ENCODE measurements around the gene RHOBTB3. TPM values are rescaled to one million over a fixed set of nuclear protein-coding genes. Genes with fewer than 3 reads are reported as not detected.

RHOBTB3 gene
- total RNA-seq, 1 experiment from 2014 or later = 6.8 TPM

GRCh38 chr5:95822043-95822541 lies 91.0 kb downstream of the RHOBTB3 start:
- Histone ChIP-seq H4K20me1 (ENCODE audit: control insufficient read depth, insufficient read depth, insufficient read length) (no peaks in the 10 kb centered on the region), H3K27me3 (ENCODE audit: insufficient read depth, low read length) (no peaks in the 10 kb centered on the region), H2BK15ac (ENCODE audit: low read depth, low read length) (no peak overlapping the region), H3K79me1 (ENCODE audit: insufficient read depth, low read depth, low read length, poor library complexity, severe bottlenecking) (no peaks in the 10 kb centered on the region), H3K27ac (ENCODE audit: insufficient read length, low read depth, low read length) (no peak overlapping the region), H3K56ac (ENCODE audit: insufficient read length, low read depth, low read length) (no peak overlapping the region), H4K91ac (ENCODE audit: insufficient read length, low read depth, low read length) (no peak overlapping the region), H2AK5ac (ENCODE audit: insufficient read length, low read length) (no peak overlapping the region), H3T11ph (ENCODE audit: low read length) (no peak overlapping the region), H2BK5ac (ENCODE audit: insufficient read length, low read length) (no peak overlapping the region), H3K4me2 (ENCODE audit: insufficient read depth, insufficient read length, low read length) (peak overlapping the region; percentile 91), H2BK20ac (ENCODE audit: low read depth, low read length, poor library complexity, severe bottlenecking) (no peak overlapping the region), H3K4me1 (ENCODE audit: insufficient read depth, low read length) (peaks cover 6% of the 10 kb centered on the region; the same call in 1 of the 2 replicates), H3K9me3 (ENCODE audit: control insufficient read depth, low read depth, low read length) (no peaks in the 10 kb centered on the region), H2AFZ (ENCODE audit: low read length) (no peak overlapping the region), H4K8ac (replicated peaks; ENCODE audit: insufficient read length, low read depth, low read length) (no peak overlapping the region), H3K14ac (ENCODE audit: insufficient read depth, low read length) (no peak overlapping the region; the same call in 1 of the 2 replicates), H3K79me2 (ENCODE audit: insufficient read depth, low read length) (no peaks in the 10 kb centered on the region), H2BK12ac (ENCODE audit: insufficient read length, low read depth, low read length) (no peak overlapping the region), H3K18ac (ENCODE audit: insufficient read length, low read depth, low read length) (no peak overlapping the region), H3K23me2 (ENCODE audit: insufficient read length, low read depth, low read length, poor library complexity, severe bottlenecking) (peaks cover 9% of the 10 kb centered on the region), H2BK120ac (ENCODE audit: low read depth, low read length, poor library complexity, severe bottlenecking) (no peak overlapping the region), H3K23ac (ENCODE audit: insufficient read length, low read depth, low read length) (no peak overlapping the region), H3K4ac (ENCODE audit: low read depth, low read length) (no peak overlapping the region), H3K9ac (ENCODE audit: extremely low read depth, insufficient read length, low read length) (peak overlapping the region; percentile 59), H4K5ac (ENCODE audit: insufficient read length, low read depth, low read length) (no peak overlapping the region)
- DNase-seq = peak; percentile 55
- H3K4me1 Mint-ChIP-seq = peaks cover 41% of the 10 kb centered on the region in 2 experiments
- peak overlapping the region; percentile 88 to 94 (median 90); a peak in 6 of 7 replicates for H3K27ac Mint-ChIP-seq
- TF ChIP-seq CTCF (conservative IDR thresholded peaks at IDR 0.05) = no peak
- H3K27me3 Mint-ChIP-seq (ENCODE audit: low read depth) = peaks cover 3% of the 10 kb centered on the region
- no CpG with 5 or more reads among the region's 19 CpGs for WGBS (ENCODE audit: extremely low coverage, insufficient read length, low lambda C conversion rate)
- H3K36me3 Mint-ChIP-seq (ENCODE audit: insufficient read depth in 1 of 3, low read depth in 3 of 3) = no peaks in the 10 kb centered on the region
- peak overlapping the region; percentile 87 to 96 for H3K4me3 Mint-ChIP-seq
- H3K9me3 Mint-ChIP-seq = no peaks in the 10 kb centered on the region
